ENCODE results near the gene SLC18A3.

Gene SLC18A3

GRCh38 chr10:49615213-49615612, 5.1 kb downstream of the SLC18A3 start:
- DNase-seq (ENCODE audit: low spot score), result peak; percentile 50
- no peak overlapping the region for H3K4me3 ChIP-seq
- no peak for TF ChIP-seq CTCF (IDR thresholded peaks at IDR 0.05)
- no peak overlapping the region for H3K27ac ChIP-seq

- no peak overlapping the region for H3K27ac ChIP-seq
- H3K4me3 ChIP-seq, result no peak overlapping the region
- DNase-seq (ENCODE audit: low spot score), result peak; percentile 64
- no peak for TF ChIP-seq CTCF (IDR thresholded peaks at IDR 0.05)
Observed at GRCh38 chr10:49615721-49616120, 5.6 kb downstream of the SLC18A3 start.

- no peak overlapping the region for H3K27ac ChIP-seq
- no peak for TF ChIP-seq CTCF (IDR thresholded peaks at IDR 0.05)
- no peak overlapping the region for H3K4me3 ChIP-seq
- peak; percentile 40 for DNase-seq (ENCODE audit: low spot score)
Observed at GRCh38 chr10:49616421-49617101, 6.5 kb downstream of the SLC18A3 start.

GRCh38 chr10:49617121-49618020, 7.3 kb downstream of the SLC18A3 start:
- TF ChIP-seq CTCF (IDR thresholded peaks at IDR 0.05), result no peak
- Histone ChIP-seq H3K4me3 (no peak overlapping the region), H3K27ac (no peak overlapping the region)
- DNase-seq (ENCODE audit: low spot score), result peak; percentile 29

- H3K27ac ChIP-seq, result no peak overlapping the region
- no peak overlapping the region for H3K4me3 ChIP-seq
- DNase-seq (ENCODE audit: low spot score), result no peak
- no peak for TF ChIP-seq CTCF (IDR thresholded peaks at IDR 0.05)
Observed at GRCh38 chr10:49618821-49619220, 8.7 kb downstream of the SLC18A3 start.

GRCh38 chr10:49619613-49620012, 9.5 kb downstream of the SLC18A3 start:
- TF ChIP-seq CTCF (IDR thresholded peaks at IDR 0.05), result no peak
- Histone ChIP-seq H3K27ac (no peak overlapping the region), H3K4me3 (no peak overlapping the region)
- no peak for DNase-seq (ENCODE audit: low spot score)

Data from coronary artery (tissue), 2 donors.